Mesothelial cell of epicardium (in vitro differentiated cells): Measurements from ENCODE around the gene JARID2. TPM values are rescaled to one million over a fixed set of nuclear protein-coding genes. Genes with fewer than 3 reads are reported as not detected.

Experiments used
- DNase-seq, 2 experiments: peaks; one replicate each; pipeline ENCODE4 v3.0.0; 2021; ENCODE audit warnings: low spot score in 2 of 2; ENCODE audit not compliant: unreplicated experiment in 2 of 2
- H3K27ac Mint-ChIP-seq: 2 replicates; pipeline ENCODE4 v1.8.0; 2021; ENCODE audit warnings: mixed read lengths
- H3K27me3 Mint-ChIP-seq: 2 replicates; pipeline ENCODE4 v1.8.0; 2021; ENCODE audit warnings: low read depth, mixed read lengths
- H3K36me3 Mint-ChIP-seq: 2 replicates; pipeline ENCODE4 v1.8.0; 2021; ENCODE audit warnings: mixed read lengths
- H3K4me1 Mint-ChIP-seq: 2 replicates; pipeline ENCODE4 v1.8.0; 2021; ENCODE audit warnings: mixed read lengths
- H3K4me3 Mint-ChIP-seq: 2 replicates; pipeline ENCODE4 v1.8.0; 2021; ENCODE audit warnings: mild to moderate bottlenecking, moderate library complexity, mixed read lengths
- H3K9me3 Mint-ChIP-seq: 2 replicates; pipeline ENCODE4 v1.8.0; 2021; ENCODE audit warnings: mixed read lengths
- total RNA-seq: library from RNA; stranded (reverse); gene quantifications from 3 replicates; pipeline ENCODE4 v1.2.1, GENCODE V29; 2021
- TF ChIP-seq, protein P1 (sequence below): fragments of 200-600 bp; sonication (generic); IDR thresholded peaks from one replicate; pipeline ENCODE4 v1.5.0; 2021; ENCODE audit warnings: antibody characterized with exemption; ENCODE audit not compliant: unreplicated experiment

The JARID2 gene
- total RNA-seq, 1 donor from 2014 or later, result 35.3 TPM

DNA sequence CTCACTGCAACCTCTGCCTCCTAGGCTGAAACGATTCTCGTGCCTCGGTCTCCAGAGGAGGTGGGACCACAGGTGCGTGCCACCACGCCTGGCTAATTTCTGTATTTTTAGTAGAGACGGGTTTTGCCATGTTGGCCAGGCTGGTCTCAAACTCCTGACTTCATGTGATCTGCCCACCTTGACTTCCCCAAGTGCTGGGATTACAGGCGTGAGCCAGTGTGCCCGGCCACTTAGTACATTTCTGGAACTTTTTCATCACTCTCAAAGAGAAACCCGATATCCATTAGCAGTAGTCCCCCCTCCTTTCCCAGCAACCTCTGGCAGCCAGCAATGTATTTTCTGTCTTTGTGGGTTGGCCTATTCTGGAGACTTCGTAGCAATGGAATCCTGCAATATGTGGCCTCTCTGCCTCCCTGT is 109.8 kb downstream of the JARID2 start:
- Mint-ChIP-seq H3K36me3 (no peaks in the 10 kb centered on the region), H3K4me3 (no peak overlapping the region), H3K4me1 (peaks cover 32% of the 10 kb centered on the region), H3K9me3 (no peaks in the 10 kb centered on the region), H3K27ac (no peak overlapping the region), H3K27me3 (no peaks in the 10 kb centered on the region)
- TF ChIP-seq, protein P1, sequence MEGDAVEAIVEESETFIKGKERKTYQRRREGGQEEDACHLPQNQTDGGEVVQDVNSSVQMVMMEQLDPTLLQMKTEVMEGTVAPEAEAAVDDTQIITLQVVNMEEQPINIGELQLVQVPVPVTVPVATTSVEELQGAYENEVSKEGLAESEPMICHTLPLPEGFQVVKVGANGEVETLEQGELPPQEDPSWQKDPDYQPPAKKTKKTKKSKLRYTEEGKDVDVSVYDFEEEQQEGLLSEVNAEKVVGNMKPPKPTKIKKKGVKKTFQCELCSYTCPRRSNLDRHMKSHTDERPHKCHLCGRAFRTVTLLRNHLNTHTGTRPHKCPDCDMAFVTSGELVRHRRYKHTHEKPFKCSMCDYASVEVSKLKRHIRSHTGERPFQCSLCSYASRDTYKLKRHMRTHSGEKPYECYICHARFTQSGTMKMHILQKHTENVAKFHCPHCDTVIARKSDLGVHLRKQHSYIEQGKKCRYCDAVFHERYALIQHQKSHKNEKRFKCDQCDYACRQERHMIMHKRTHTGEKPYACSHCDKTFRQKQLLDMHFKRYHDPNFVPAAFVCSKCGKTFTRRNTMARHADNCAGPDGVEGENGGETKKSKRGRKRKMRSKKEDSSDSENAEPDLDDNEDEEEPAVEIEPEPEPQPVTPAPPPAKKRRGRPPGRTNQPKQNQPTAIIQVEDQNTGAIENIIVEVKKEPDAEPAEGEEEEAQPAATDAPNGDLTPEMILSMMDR, result no peak
- DNase-seq, result no peak

DNA sequence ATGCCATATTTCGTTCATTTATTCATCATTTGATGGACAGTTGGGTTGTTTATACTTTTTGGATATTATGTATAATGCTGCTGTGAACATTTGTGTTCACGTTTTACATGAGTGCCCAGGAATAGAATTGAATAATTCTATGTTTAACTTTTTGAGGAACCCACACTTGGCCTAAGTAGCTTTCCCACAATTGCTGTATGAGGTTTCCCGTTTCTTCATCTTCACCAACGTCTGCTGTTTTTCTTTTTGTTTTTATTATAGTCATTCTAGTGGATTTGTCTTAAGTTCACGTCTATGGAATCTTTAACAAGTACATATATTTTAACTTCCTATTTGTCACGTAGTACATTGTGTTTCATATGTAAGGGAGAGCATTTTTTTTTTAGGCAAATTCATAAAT is 110.3 kb downstream of the JARID2 start:
- no peaks in the 10 kb centered on the region for H3K9me3 Mint-ChIP-seq
- no peaks in the 10 kb centered on the region for H3K36me3 Mint-ChIP-seq
- TF ChIP-seq, protein P1, result no peak
- H3K4me3 Mint-ChIP-seq, result no peak overlapping the region
- H3K27ac Mint-ChIP-seq, result no peak overlapping the region
- H3K27me3 Mint-ChIP-seq, result no peaks in the 10 kb centered on the region
- no peak for DNase-seq
- H3K4me1 Mint-ChIP-seq, result peaks cover 32% of the 10 kb centered on the region

DNA sequence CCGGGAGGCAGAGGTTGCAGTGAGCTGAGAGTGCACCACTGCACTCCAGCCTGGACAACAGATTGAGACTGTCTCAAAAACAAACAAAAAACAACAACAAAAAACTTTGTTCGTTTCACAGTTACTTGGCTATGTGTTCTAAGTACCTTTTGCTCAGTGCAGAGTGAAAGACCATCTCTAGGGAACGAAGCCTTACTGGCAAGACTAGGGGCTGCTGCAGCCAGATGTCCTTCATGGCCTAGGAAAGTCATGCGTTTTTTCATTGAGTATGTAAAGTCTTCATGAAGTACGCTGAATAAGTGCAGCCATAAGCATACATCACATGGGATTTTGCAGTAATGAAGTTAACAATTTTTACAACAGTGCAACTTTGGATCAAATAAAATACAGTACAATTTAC is 111.1 kb downstream of the JARID2 start:
- Mint-ChIP-seq H3K9me3 (no peaks in the 10 kb centered on the region), H3K4me3 (no peak overlapping the region), H3K4me1 (peaks cover 32% of the 10 kb centered on the region), H3K27me3 (no peaks in the 10 kb centered on the region), H3K36me3 (no peaks in the 10 kb centered on the region), H3K27ac (no peak overlapping the region)
- TF ChIP-seq, protein P1, result no peak
- DNase-seq, result no peak

- TF ChIP-seq, protein P1, result no peak
- Mint-ChIP-seq H3K27me3 (no peaks in the 10 kb centered on the region), H3K9me3 (no peaks in the 10 kb centered on the region), H3K4me1 (peaks cover 29% of the 10 kb centered on the region), H3K4me3 (no peak overlapping the region), H3K27ac (no peak overlapping the region), H3K36me3 (no peaks in the 10 kb centered on the region)
- DNase-seq, result no peak
These were observed 111.9 kb downstream of the JARID2 start for GRCh38 chr6:15357782-15358181.

DNA sequence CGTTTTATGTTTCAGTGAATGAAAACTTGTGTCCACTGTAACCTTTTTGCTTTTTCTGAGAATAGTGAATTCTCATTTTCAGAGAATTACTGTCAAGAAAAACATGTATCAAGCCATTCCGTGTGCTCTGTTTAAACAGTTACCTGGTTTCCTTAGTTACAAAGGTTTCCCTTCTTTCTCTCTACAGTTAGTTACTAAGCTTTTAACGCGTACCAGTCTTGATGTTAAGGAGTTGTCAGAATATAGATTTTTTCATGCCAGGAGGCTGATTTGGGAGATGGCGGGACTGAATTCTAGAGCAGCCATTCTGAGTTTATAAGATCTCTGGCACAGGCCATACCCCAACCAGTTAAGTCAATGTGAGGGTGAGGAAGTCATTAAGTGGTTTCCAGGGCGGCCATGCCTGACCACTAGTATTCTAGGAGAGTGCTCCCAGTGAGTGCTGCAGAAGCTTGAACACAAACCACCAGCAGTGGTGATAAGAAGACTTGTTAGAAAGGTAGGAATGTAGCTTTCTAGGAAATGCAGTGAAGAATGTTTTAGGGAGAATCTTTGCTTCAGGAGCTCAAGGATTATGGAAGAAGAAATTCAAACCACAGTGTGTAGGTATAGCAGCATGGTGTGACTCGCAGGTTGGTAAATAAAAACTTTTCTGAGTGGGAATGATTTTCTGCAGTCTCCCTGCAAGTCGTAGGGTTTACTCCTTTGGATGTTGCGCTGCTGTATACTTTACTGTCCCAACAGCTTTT is 112.9 kb downstream of the JARID2 start:
- no peak overlapping the region for H3K4me3 Mint-ChIP-seq
- H3K27ac Mint-ChIP-seq, result no peak overlapping the region
- TF ChIP-seq, protein P1, result no peak
- no peaks in the 10 kb centered on the region for H3K9me3 Mint-ChIP-seq
- no peaks in the 10 kb centered on the region for H3K27me3 Mint-ChIP-seq
- peaks cover 23% of the 10 kb centered on the region for H3K4me1 Mint-ChIP-seq
- H3K36me3 Mint-ChIP-seq, result no peaks in the 10 kb centered on the region
- DNase-seq, result no peak
